Duodenal mucosa (tissue), 2 donors: ENCODE measurements around the gene RAB3IL1.

Source experiments
- H3K27ac ChIP-seq: one replicate; pipeline ENCODE4 v1.7.0; 2013; ENCODE audit warnings: low read depth, low read length
- H3K27me3 ChIP-seq, 2 donors: one replicate each; pipeline ENCODE4 v1.7.0; 2013; ENCODE audit warnings: low read length in 2 of 2, control low read depth in 1 of 2; ENCODE audit not compliant: insufficient read depth in 2 of 2, control insufficient read depth in 1 of 2
- H3K36me3 ChIP-seq, 2 donors: one replicate each; pipeline ENCODE4 v1.7.0; 2013; ENCODE audit warnings: low read length in 2 of 2, control low read depth in 1 of 2; ENCODE audit not compliant: insufficient read depth in 2 of 2, control insufficient read depth in 1 of 2
- H3K4me1 ChIP-seq, 2 donors: one replicate each; pipeline ENCODE4 v1.7.0; 2013; ENCODE audit warnings: low read length in 2 of 2, control low read depth in 1 of 2; ENCODE audit not compliant: insufficient read depth in 2 of 2, control insufficient read depth in 1 of 2
- H3K4me3 ChIP-seq, 2 donors: one replicate each; pipeline ENCODE4 v1.7.0; 2013; ENCODE audit warnings: low read length in 2 of 2, low read depth in 1 of 2
- H3K9ac ChIP-seq, 2 donors: one replicate each; pipeline ENCODE4 v1.7.0; 2013; ENCODE audit warnings: low read length in 2 of 2, low read depth in 1 of 2
- H3K9me3 ChIP-seq, 2 donors: one replicate each; pipeline ENCODE4 v1.7.0; 2013; ENCODE audit warnings: low read length in 2 of 2, control low read depth in 1 of 2; ENCODE audit not compliant: control insufficient read depth in 1 of 2

Gene RAB3IL1

DNA sequence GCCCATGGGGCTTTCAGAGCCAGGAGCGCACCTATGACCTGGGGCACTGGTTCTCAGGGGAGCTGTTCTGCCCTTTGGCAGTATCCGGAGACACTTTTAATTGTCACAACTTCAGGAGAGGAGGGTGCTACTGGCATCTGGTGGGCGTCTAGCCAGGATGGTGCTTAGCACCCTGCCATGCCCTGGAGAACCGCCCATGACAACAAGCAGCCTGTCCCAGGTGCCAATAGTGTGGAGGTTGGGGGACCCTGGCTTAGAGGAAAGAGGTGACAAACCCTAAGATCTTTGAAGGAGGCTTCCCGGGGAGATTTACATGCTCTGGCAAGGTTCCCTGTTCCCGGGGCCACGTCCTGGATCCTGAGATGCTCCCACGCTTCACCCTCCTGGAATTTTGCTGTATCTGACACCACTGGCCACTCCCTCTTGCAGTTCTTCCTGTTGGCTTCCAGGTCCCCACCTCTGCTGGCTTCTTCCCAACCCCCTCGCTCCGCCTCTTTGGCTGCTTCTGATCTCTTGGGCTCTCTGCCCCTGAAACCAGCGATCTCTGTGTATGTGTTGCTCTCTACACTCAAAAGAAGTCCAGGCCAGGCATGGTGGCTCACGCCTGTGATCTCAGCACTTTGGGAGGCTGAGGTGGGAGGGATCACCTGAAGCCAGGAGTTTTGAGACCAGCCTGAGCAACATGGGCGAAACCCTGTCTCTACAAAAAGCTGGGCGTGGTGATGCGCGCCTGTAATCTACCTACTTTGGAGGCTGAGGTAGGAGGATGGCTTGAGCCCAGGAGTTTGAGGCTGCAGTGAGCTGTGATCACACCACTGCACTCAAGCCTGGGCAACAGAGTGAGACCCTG is 57.1 kb downstream of the RAB3IL1 start:
- H3K36me3 ChIP-seq: peaks cover 0 to 67% of the 10 kb centered on the region in 2 donors
- no peaks in the 10 kb centered on the region for H3K9me3 ChIP-seq

DNA sequence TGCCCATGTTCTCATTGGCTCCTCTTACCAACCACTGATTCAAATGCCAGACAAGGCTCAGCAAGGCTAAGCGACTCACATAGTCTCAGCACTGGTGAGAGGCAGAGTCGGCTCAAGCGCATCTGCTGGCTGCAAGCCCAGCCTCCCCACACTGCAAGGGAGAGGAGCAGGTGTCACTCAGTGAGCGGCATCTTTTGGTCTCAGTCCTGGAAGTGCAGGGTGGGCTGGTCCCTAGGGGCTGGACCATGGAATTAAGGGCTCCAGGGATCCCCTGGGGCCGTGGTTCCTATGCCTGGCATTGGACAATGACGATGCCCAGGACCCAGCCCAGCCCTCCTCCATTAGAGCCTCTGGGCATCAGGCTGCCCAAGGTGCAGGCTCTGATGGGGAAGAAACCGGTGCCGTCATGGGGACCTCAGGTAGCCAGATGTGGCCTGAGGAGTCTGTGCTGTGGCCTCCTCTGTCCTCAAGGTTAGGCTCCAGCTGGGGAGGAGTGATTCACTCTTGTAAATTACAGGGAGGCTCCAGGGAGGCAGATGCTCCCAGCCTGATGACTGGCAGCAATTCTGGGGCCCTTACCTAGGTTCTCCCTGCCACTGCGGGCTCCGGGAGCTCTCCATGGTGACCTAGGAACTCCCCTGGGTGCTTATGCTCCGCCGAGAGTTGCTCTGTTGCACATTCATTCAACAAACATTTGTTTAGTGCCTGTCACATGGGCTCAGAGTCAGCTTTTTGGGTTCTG is 61.3 kb downstream of the RAB3IL1 start:
- Histone ChIP-seq H3K9me3 (no peaks in the 10 kb centered on the region), H3K27me3 (no peaks in the 10 kb centered on the region), H3K36me3 (peaks cover 0 to 66% of the 10 kb centered on the region in 2 donors), H3K9ac (no peak overlapping the region), H3K4me3 (no peak overlapping the region), H3K27ac (no peak overlapping the region), H3K4me1 (peaks cover 6% of the 10 kb centered on the region in 2 donors)

More for the DNA sequence above, 57.1 kb downstream of the RAB3IL1 start:
- Histone ChIP-seq H3K27ac (no peak overlapping the region), H3K4me3 (no peak overlapping the region), H3K9ac (no peak overlapping the region), H3K27me3 (no peaks in the 10 kb centered on the region), H3K4me1 (no peaks in the 10 kb centered on the region)

DNA sequence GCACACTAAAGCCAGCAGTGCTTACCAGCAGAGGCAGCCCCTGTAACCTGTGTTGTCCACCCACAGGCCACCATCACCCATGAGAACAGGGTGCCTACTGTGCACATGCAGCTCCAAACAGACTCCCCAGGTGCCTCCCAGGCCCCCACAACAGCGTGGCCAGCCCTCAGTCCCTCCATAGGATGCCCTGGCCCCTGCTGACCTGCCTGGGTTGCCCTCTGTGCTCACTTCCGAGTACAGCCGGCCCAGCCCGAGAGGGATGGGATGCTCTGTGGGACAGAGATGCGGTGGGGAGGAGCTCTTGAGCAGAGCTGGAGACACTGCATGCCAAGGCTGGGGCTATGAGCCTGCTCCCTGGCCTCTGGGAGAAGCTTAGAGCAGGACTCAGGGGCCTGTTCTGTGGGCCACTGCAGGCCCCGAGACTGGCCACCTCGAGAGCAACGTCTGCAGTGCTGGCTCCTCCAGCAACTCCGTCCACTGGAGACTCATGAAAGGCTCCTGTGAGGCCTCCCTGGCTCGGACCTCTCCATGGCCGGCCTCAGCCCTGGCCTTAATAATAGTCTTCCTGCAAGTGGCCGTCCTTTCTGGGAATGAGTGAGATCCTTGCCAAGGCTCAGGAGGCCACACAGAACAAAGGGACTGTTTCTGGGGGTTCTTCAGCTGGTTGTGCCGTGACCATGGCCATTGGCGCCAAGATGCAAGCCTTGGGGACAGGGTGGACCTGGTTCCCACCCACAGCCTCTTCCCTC is 62.2 kb downstream of the RAB3IL1 start:
- H3K9me3 ChIP-seq: no peaks in the 10 kb centered on the region
- peaks cover 0 to 61% of the 10 kb centered on the region in 2 donors for H3K36me3 ChIP-seq
- peaks cover 7 to 14% of the 10 kb centered on the region in 2 donors for H3K4me1 ChIP-seq
- no peak overlapping the region for H3K9ac ChIP-seq
- H3K27ac ChIP-seq: no peak overlapping the region
- H3K4me3 ChIP-seq: no peak overlapping the region
- no peaks in the 10 kb centered on the region for H3K27me3 ChIP-seq

DNA sequence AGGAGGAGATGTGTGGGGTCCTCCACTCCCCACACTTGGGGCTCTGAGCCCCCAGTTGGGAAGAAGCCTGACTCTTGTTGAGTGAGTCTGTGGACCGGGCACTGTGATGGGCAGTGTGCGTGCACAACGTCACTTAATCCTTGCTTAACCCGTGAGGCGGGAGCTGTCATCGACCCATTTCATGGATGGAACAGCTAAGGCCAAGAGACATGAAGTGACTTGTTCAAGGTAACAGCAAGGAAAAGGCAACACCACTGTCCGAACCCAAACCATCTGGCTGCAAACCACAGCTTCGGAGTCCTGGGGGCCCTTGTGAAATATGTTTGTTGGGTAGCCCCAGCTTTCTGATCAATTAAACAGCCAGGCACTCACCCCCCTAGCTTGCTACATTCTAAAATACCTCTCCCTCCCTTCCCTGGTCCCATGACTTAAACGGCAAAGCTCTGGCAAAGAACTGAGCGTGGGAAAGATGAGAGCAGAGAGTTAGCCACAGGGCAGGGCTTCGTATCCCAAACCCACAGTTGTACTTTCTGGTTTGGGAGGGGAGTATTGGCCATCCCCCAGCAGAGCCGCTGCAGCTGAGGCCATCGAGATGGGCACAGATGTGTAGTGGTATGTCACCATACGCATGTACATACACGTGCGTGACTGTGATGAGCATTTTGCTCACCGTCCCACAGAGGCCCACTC is 63.0 kb downstream of the RAB3IL1 start:
- Histone ChIP-seq H3K27me3 (no peaks in the 10 kb centered on the region), H3K4me3 (no peak overlapping the region), H3K9ac (no peak overlapping the region), H3K36me3 (peaks cover 0 to 55% of the 10 kb centered on the region in 2 donors), H3K9me3 (no peaks in the 10 kb centered on the region), H3K27ac (no peak overlapping the region), H3K4me1 (peaks cover 7 to 14% of the 10 kb centered on the region in 2 donors)

DNA sequence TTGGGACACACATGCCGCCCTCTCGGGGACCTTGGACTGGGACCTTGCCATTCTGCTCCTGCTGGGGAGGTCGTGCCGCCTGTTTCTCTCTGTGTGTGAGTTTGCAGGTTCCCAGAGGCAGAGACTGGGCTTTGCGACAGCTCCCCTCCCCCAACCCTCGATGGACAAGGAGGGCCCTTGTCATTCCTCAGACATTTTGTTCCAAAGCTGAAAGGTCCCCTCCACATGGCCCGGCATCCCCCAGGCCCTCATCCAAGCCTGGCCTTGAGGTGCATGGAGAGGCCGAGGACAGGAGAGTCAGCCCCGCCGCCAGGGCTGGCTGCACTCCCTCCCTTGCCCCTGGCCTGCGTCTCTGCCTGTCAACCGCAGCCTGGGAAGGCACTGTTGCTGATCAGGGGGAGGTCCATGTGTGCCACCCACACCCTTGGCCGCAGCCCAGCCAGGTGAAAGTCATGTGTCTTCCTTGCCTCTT is 63.6 kb downstream of the RAB3IL1 start:
- Histone ChIP-seq H3K36me3 (peaks cover 0 to 54% of the 10 kb centered on the region in 2 donors), H3K27ac (no peak overlapping the region), H3K9me3 (no peaks in the 10 kb centered on the region), H3K4me1 (peaks cover 7 to 14% of the 10 kb centered on the region in 2 donors), H3K9ac (no peak overlapping the region), H3K4me3 (no peak overlapping the region), H3K27me3 (no peaks in the 10 kb centered on the region)

DNA sequence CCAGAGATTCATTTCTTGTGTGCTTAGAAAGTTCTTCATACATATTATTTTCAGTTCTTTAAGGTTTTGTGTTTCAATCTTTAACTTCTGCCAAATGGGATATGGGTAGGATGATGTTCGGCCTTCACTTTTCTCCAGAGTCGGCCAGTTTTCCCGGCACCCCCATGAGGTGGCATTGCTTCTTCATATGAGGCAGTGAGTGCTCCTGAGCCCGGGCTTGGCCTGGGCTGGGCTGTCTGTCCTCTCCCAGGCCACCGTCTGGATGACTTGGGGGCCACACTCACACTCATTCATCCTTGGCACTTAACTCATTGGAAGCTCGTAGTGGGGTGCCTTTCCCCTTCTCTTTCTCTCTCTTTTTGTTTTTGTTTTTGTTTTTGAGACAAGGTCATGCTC is 65.5 kb downstream of the RAB3IL1 start:
- Histone ChIP-seq H3K4me3 (no peak overlapping the region), H3K36me3 (peaks cover 0 to 56% of the 10 kb centered on the region in 2 donors), H3K9me3 (no peaks in the 10 kb centered on the region), H3K9ac (no peak overlapping the region), H3K27ac (no peak overlapping the region), H3K4me1 (peaks cover 7 to 14% of the 10 kb centered on the region in 2 donors), H3K27me3 (no peaks in the 10 kb centered on the region)

DNA sequence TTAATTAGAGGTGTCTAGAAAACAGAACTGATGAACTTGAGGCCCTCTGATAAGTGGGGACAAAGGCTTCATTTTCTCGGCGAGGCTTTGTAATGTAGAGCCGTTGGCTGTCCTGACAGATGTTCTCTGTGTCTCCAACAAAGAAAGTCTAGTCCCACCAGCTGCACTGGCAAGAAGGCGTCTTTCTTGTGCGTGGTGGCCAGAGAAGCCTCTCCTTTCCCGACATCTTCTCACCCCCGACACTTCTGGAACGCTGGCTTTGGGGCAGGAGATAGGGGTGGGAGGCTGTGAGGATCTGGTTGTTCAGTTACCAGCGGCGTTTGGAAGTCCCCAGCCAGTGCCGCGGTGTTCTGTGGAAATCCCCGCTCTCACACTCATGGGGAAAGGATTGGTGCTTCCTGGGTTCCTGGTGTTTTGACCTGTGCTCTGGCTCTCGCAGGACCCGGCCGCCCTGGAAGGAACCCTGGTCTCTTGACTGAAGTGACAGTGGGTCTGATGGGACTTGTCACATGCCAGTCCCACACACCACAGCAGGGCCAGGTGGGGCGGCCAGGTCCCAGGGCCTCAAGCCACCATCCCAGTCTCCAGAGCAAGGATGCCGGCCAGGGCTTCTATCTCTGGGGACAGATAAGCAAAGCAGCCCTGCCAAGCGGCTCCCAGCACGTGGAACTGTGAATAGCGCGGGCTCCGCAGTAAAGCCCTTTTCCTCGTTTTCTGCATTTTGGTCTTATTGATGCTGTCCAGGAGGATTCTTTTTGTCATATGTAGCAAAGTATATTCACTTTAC is 66.1 kb downstream of the RAB3IL1 start:
- peaks cover 7 to 14% of the 10 kb centered on the region in 2 donors for H3K4me1 ChIP-seq
- H3K9ac ChIP-seq: no peak overlapping the region
- no peaks in the 10 kb centered on the region for H3K9me3 ChIP-seq
- peaks cover 0 to 50% of the 10 kb centered on the region in 2 donors for H3K36me3 ChIP-seq
- no peak overlapping the region for H3K27ac ChIP-seq
- H3K4me3 ChIP-seq: no peak overlapping the region
- H3K27me3 ChIP-seq: no peaks in the 10 kb centered on the region

DNA sequence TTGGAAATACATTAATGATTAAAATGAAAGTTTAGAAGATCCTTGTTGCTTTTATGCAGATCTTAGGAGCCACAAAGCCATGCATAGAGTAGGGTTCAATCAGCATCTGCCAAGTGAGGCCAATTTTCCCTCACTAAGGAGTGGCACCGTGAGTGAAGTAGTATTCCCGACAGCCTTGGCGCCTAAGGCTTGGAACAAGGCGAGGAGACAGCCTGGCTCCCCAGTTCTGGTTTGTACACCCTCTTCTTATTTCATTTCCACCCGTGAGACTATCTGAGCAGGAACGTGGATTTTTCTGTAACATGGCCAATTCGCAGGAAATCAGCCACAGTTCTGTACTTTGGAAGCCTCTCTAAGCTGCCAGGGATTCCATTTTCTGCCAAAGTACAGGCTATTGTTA is 66.7 kb downstream of the RAB3IL1 start:
- Histone ChIP-seq H3K27ac (no peak overlapping the region), H3K4me3 (no peak overlapping the region), H3K4me1 (peaks cover 7 to 14% of the 10 kb centered on the region in 2 donors), H3K36me3 (peaks cover 0 to 47% of the 10 kb centered on the region in 2 donors), H3K9me3 (no peaks in the 10 kb centered on the region), H3K9ac (no peak overlapping the region), H3K27me3 (no peaks in the 10 kb centered on the region)

DNA sequence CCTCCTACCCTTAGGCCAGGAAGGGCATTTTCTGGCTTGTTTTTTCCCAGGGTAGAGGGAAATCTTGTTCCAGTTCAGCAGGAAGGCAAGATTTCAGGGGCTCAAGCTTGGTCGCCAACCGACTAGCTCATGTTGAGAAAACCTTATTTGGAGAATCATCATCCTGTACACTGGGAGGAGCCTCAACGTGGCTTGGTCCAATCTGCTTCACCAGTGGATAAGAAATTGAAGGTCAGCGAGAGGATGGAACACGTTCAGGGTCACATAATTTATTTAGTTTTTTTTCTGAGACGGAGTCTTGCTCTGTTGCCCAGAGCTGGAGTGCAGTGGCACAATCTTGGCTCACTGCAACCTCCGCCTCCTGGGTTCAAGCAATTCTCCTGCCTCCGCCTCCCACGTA is 68.7 kb downstream of the RAB3IL1 start:
- H3K27ac ChIP-seq: no peak overlapping the region
- H3K36me3 ChIP-seq: peaks cover 0 to 35% of the 10 kb centered on the region in 2 donors
- H3K9ac ChIP-seq: no peak overlapping the region
- H3K9me3 ChIP-seq: no peaks in the 10 kb centered on the region
- H3K4me3 ChIP-seq: no peak overlapping the region
- peaks cover 7 to 14% of the 10 kb centered on the region in 2 donors for H3K4me1 ChIP-seq
- H3K27me3 ChIP-seq: no peaks in the 10 kb centered on the region
